Stimulated activated CD8-positive, alpha-beta memory T cell treated with anti-CD3 and anti-CD28 coated beads, Interleukin-15, amount 100 ng/mL, for 1 hour (primary cell): ENCODE data around the gene MYO1A.
A peak's percentile ranks its signal among the peaks of the same experiment; 100 is the strongest.
"Not testable (repeated sequence)": the region's sequence is repeated elsewhere in the genome, so short reads cannot be mapped to it uniquely, and the experiment has no call there.

Source experiments
- DNase-seq: peaks from one replicate; pipeline ENCODE4 v3.0.0-alpha.2; 2020; ENCODE audit warnings: low read depth

MYO1A gene

GRCh38 chr12:56993346-56993745 lies 56.6 kb downstream of the MYO1A start:
- DNase-seq, result no peak

GRCh38 chr12:56991319-56992246 lies 58.3 kb downstream of the MYO1A start:
- DNase-seq, result no peak

DNA sequence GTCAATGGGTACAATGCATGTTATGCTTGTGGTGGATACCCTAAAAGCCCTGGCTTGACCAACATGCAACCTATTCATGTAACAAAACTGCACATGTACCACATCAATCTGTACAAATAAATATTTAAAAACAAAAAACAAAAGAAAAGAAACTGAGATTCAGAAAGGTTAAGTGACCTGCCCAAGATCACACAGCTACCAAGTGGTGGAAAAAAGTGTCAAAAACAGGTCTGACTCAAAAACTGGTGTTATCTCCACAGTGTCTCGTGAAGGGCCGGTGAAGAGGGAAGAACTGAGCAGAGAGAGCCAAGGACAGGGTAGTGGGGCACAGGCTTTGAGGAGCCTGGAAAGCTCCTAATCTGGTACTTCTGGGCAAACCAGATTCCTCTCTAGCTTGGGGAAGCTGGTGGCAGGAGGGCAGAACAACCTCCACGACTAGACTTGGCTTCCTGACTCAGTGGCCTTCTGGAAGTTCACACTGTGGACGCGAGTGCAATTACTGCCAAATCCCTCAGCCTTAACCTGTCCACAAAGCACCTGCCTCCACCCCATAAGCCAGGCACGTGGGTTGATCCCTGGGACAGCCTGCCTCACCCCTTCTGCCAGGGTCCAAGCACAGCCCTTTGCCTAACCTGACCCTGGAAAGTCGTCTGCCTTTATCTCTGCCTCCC lies 59.1 kb downstream of the MYO1A start:
- DNase-seq, result no peak

DNA sequence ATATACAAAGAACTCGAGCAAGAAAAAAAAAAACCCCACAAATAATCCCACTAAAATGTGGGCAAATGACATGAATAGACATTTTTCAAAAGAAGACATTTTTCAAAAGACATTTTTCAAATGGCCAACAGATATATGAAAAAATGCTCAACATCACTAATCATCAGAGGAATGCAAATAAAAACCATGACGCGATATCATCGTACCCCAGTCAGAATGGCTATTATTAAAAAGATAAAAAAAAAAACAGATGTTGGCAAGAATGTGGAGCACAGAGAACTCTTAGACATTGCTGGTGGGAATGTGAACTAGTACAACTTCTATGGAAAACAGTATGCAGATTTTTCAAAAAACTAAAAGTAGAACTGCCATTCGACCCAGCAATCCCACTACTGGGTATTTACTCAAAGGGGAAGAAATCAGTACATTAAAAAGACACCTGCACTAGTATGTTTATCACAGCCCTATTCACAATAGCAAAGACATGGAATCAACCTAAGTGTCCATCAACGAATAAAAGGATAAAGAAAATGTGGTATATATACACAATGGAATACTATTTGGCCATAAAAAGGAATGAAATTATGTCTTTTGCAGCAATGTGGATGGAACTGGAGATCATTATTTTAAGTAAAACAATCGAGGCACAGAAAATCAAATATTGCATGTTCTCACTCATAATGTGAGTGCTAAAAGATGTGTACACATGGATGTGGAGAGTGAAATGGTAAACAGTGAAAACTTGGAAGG lies 59.9 kb downstream of the MYO1A start:
- DNase-seq, result no peak

DNA sequence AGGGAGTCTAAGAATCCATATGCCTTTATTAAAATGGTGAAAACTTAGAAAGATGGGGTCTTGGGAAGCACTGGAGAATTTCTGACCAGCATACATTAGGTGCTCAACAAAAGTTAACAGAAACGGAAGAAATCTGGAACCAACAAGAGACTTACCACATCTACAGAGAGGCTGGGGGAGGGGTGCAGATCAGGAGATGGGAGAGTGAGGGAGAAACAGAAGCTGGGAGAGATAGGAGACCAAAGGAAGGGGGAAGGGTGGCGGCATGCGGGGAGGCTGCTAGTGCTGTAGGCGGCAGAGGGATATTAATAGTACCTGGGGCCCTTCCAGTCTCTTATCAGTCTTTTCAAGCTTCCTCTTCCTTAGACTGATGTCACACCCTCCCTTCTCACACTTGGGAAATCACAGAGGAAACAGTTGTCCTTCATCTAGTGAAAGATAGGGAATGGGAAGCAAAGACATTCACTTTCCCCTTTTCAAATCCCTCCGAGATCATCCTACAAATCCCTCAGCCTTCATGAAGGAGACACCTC lies 61.7 kb downstream of the MYO1A start:
- no peak for DNase-seq

- DNase-seq, result peak; percentile 53
Measured at GRCh38 chr12:56987551-56988053, 62.3 kb downstream of the MYO1A start.

DNA sequence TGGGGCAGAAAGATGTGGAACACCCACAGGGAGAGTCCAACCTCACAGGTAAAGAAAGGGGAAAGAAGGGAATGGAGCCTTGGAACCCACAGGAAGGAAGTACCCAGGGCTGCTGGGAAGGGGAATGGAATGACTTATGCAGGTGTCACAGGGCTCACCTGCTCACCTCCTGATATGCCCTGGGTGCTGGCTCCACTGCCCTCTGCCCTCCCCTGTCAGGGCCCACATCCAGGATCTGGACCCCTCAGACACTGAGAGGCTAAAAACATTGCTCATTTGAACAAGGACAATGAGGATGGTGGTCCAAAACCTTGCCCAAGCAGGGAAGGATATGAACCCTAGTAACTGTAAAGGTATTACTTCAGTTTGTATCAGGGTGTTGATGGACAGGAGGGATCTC lies 62.9 kb downstream of the MYO1A start:
- no peak for DNase-seq

DNA sequence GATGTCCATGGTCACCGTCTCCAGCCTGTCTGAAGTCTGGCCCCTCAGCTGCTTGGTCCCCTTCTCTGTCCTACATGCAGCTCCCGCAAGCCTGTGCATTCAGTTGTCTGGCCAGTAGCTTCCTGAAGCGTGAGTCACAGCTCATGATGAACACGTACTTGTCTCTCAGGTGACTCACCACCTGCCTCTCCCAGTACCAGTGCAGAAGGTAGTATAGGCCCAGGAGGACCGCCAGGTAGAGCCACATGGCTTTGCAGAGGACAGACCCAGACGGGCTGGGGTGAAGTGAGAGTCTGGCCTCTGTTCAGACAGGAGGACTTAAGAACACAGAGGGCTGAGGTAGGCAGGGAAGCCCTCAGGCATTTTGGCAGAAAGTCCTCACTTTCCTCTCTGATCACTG lies 64.2 kb downstream of the MYO1A start:
- DNase-seq, result not testable (repeated sequence)

- DNase-seq, result no peak
Measured at GRCh38 chr12:56983386-56983785, 66.5 kb downstream of the MYO1A start.

DNA sequence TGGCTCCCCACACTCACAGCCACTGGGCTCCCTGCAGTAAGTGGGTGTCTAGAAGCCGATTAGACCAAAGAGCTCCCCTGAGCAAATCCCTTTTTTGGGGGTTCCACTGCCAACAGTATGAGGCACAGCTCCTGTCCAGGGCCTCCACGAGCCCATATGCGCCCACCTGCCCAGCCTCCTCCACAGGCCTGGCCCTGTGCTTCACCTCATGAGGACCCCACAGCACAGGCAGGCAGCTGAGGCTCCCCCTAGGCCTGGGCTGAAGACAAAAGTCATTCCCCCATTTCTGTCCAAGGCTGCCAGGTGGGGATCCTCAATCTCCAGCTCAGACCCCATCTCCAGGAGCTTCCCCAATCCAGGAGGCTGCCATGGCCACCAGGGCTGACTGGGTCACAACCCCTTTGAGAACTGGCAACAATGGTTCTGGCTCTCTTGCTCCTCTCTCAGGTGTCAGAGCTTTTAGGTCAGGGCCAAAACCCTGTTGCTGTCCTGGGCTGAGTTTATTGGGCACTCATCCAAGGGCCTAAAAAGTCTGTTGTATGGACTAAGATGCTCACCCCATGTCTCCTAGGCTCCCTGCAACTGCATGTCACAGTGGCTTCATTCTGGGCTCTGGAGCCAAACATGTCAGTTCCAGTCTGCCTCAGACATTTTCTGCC lies 67.2 kb downstream of the MYO1A start:
- DNase-seq, result not testable (repeated sequence)

DNA sequence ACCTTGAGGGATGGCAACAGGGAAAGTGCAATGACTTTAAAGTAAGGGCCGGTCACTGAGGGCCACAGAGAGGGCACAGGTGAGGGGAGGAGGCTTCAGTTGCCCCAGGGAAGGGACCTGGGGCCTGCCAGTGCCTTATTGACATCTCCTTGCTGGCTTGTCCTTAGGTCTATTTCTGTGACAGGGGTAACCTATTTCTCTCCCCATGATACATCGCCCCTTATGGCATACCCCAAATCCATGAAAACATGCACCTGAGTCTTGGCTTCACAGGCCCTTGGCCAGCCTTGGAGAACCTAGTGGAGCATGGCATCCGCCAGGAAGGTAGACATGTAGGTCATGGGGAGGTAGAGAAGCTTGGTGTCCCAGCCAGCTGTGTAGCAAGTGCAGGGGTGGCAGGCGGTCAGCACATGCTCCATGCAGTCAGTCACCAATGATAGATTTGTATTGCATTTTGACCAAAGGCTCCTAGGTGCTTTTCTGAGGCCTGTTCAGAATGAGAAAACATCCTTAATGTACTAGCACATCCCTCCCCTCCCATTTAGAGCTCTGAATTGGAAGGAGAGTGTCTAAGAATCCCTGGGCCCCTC lies 68.9 kb downstream of the MYO1A start:
- no peak for DNase-seq

DNA sequence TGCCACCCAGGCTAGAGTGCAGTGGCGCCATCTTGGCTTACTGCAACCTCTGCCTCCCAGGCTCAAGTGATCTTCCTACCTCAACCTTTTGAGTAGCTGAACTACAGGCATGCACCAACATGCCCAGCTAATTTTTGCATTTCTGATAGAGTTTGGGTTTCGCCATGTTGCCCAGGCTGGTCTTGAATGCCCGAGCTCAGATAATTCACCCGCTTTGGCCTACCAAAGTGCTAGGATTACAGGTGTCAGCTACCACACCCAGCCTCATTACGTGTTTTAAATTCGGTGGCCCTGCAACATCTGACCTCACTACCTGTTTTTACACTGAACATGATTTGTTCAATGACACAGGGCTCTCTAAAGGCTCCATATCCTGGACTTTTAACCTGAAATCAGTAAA lies 69.7 kb downstream of the MYO1A start:
- no peak for DNase-seq

DNA sequence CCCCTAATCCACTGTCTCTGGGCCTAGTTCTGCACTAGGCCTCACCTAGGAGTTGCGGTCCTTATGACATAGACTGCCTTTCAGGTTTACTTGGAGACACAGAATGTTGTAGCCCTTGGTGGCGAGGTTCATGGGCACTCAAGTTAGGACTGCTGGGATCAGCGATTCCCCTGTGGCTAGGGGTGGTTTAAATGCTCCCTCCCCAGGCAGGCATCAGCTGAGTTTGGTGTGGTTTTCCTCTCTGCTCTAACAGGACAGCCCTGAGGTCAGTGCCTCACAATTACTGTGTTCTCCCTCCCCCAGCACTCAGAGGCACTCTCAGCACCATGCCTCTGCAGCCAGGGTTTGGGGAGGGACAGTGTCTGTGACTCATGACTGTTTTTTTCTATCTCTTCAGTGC lies 70.3 kb downstream of the MYO1A start:
- no peak for DNase-seq
